HCT116 (cell line): ENCODE data around the gene FBXL15. TPM values are rescaled to one million over a fixed set of nuclear protein-coding genes. Genes with fewer than 3 reads are reported as not detected.

Experiments
- ATAC-seq: fragments of 200-7000 bp; cut with Tn5 transposase; 2 replicates; pipeline ENCODE4 v1.9.1; 2020; ENCODE audit warnings: mild to moderate bottlenecking, moderate library complexity
- BruUV-seq: library from RNA; stranded (reverse); fragments of 400-500 nt; replicated peaks from 2 replicates; lab custom pipeline; 2021; lab: Mats Ljungman, UMichigan
- CTCF ChIA-PET: fragments of 300-600 bp; sonication (Branson Sonifier 250); formaldehyde crosslinking; loops from one replicate; lab custom pipeline; 2021; ENCODE audit warnings: antibody characterized with exemption; lab: Charles Lee
- POLR2A ChIA-PET: fragments of 300-600, 350-600 bp; sonication (Branson Sonifier 250); formaldehyde crosslinking; loops from one replicate; lab custom pipeline; 2021; ENCODE audit warnings: antibody characterized with exemption; lab: Charles Lee
- RAD21 ChIA-PET, 2 experiments: fragments of 300-600 bp; sonication (Branson Sonifier 250); formaldehyde crosslinking; loops; one replicate each; lab custom pipeline; 2023; ENCODE audit warnings: low total read pairs in 2 of 2; ENCODE audit not compliant: uncharacterized antibody in 2 of 2, unreplicated experiment in 2 of 2, low non-redundant PET in 1 of 2; lab: Charles Lee
- DNase-seq: peaks from one replicate; pipeline ENCODE4 v3.0.0-alpha.2; 2010; ENCODE audit warnings: low read depth, low spot score
- H2AFZ ChIP-seq: fragments of 200-600 bp; shearing (Covaris generic), sonication (generic); 2 replicates; pipeline ENCODE4 v1.6.1; 2017; ENCODE audit warnings: low read depth, mixed run types, mixed read lengths, antibody characterized with exemption, low read length; ENCODE audit not compliant: poor library complexity, severe bottlenecking
- H3K27ac ChIP-seq: 2 replicates; pipeline ENCODE4 v1.5.1; 2012; ENCODE audit warnings: low read depth, low read length
- H3K27me3 ChIP-seq: fragments of 200-600 bp; sonication (generic); 2 replicates; pipeline ENCODE4 v1.6.1; 2016; ENCODE audit warnings: mixed run types, low read length, mixed read lengths; ENCODE audit not compliant: insufficient read depth
- H3K36me3 ChIP-seq, 2 experiments: fragments of 200-500 bp in 1 of 2; fragments of 200-600 bp in 1 of 2; sonication (Bioruptor generic) in 1 of 2; sonication (generic) in 1 of 2; 2 replicates each; pipeline versions ENCODE4 v1.5.1 to v1.6.1; 2014 to 2016; ENCODE audit warnings: low read length in 2 of 2, inconsistent platforms in 1 of 2, mixed read lengths in 1 of 2, mixed run types in 1 of 2; ENCODE audit not compliant: insufficient read depth in 2 of 2, control insufficient read depth in 1 of 2
- H3K4me1 ChIP-seq, 2 experiments: fragments of 200-600 bp in 1 of 2; sonication (generic) in 1 of 2; 2 replicates each; pipeline versions ENCODE4 v1.5.1 to v1.6.1; 2012 to 2017; ENCODE audit warnings: low read length in 2 of 2, inconsistent platforms in 1 of 2, mild to moderate bottlenecking in 1 of 2, mixed read lengths in 1 of 2, mixed run types in 1 of 2, moderate library complexity in 1 of 2; ENCODE audit not compliant: insufficient read depth in 2 of 2, control insufficient read depth in 1 of 2
- H3K4me2 ChIP-seq: fragments of 200-600 bp; sonication (generic); 2 replicates; pipeline ENCODE4 v1.6.1; 2017; ENCODE audit warnings: mixed run types, low read length, mixed read lengths
- H3K4me3 ChIP-seq, 2 experiments: fragments of 200-600 bp in 1 of 2; sonication (generic) in 1 of 2; replicated peaks in 1 of 2; 2 replicates each; pipeline ENCODE4 v1.5.1; 2011 to 2016; ENCODE audit warnings: low read length in 2 of 2, control low read depth in 1 of 2, low read depth in 1 of 2, mild to moderate bottlenecking in 1 of 2, mixed read lengths in 1 of 2, mixed run types in 1 of 2
- H3K79me2 ChIP-seq: fragments of 200-600 bp; sonication (generic); 2 replicates; pipeline ENCODE4 v1.6.1; 2017; ENCODE audit warnings: mild to moderate bottlenecking, mixed run types, low read length, moderate library complexity, mixed read lengths; ENCODE audit not compliant: insufficient read depth
- H3K9ac ChIP-seq: fragments of 200-600 bp; sonication (generic); 2 replicates; pipeline ENCODE4 v1.6.1; 2016; ENCODE audit warnings: low read length, mixed read lengths
- H3K9me2 ChIP-seq: fragments of 200-600 bp; sonication (generic), shearing (Covaris generic); 2 replicates; pipeline ENCODE4 v1.6.1; 2017; ENCODE audit warnings: mixed run types, mild to moderate bottlenecking, moderate library complexity; ENCODE audit not compliant: insufficient read depth
- H3K9me3 ChIP-seq, 2 experiments: fragments of 200-500 bp in 1 of 2; fragments of 200-600 bp in 1 of 2; sonication (Bioruptor generic) in 1 of 2; sonication (generic) in 1 of 2; 2 replicates each; pipeline ENCODE4 v1.6.1; 2014 to 2017; ENCODE audit warnings: low read length in 2 of 2, mixed read lengths in 2 of 2, inconsistent platforms in 1 of 2, low read depth in 1 of 2, mild to moderate bottlenecking in 1 of 2, mixed run types in 1 of 2, moderate library complexity in 1 of 2; ENCODE audit not compliant: control insufficient read depth in 1 of 2, insufficient read depth in 1 of 2
- H4K20me1 ChIP-seq: fragments of 200-600 bp; sonication (generic), shearing (Covaris generic); 2 replicates; pipeline ENCODE4 v1.6.1; 2017; ENCODE audit warnings: mixed run types, mild to moderate bottlenecking, moderate library complexity; ENCODE audit not compliant: insufficient read depth
- CTCF ChIP-seq, 3 experiments: fragments of 200-600 bp in 1 of 3; sonication (generic) in 1 of 3; IDR thresholded peaks in 2 of 3; conservative IDR thresholded peaks in 1 of 3; 2 replicates each; pipeline ENCODE4 v1.5.1; 2012 to 2017; ENCODE audit warnings: low read depth in 2 of 3, low read length in 2 of 3, antibody characterized with exemption in 1 of 3, borderline replicate concordance in 1 of 3, control low read depth in 1 of 3, mild to moderate bottlenecking in 1 of 3, mixed read lengths in 1 of 3, mixed run types in 1 of 3, moderate library complexity in 1 of 3; ENCODE audit not compliant: insufficient read depth in 1 of 3
- REST ChIP-seq: IDR thresholded peaks from 2 replicates; pipeline ENCODE4 v1.6.1; 2012; ENCODE audit warnings: low read depth
- ZFX ChIP-seq: fragments of 450-650 bp; IDR thresholded peaks from 2 replicates; pipeline ENCODE4 v1.6.1; 2017
- ZNF274 ChIP-seq: fragments of 200-500 bp; sonication (Bioruptor generic); IDR thresholded peaks from 2 replicates; pipeline ENCODE4 v1.6.1; 2014; ENCODE audit warnings: mild to moderate bottlenecking, low read depth, low read length, inconsistent platforms
- intact Hi-C: fragments of 100-400 bp; cut with micrococcal nuclease; formaldehyde crosslinking; loops from 2 replicates; pipeline ENCODE4 v1.10.0; 2022
- total RNA-seq: library from RNA; stranded (reverse); gene quantifications from one replicate; pipeline ENCODE4 v1.2.1, GENCODE V29; 2021; ENCODE audit not compliant: unreplicated experiment

Gene FBXL15
- total RNA-seq, 1 experiment from 2014 or later = 21.1 TPM

DNA sequence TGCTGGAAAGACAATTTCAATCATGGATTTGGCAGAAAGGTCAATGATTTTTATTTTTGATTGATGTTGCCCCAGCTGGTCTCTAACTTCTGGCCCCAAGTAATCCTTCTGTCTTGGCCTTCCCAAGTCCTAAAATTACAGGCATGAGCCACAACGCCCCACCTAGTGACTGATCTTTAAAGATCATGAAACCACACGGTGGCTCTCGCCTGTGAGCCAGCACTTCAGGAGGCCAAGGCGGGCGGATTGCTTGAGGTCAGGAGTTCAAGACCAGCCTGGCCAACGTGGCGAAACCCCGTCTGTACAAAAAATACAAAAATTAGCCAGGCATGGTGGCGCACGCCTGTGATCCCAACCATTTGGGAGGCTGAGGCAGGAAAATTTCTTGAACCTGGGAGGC, 43.3 kb downstream of the FBXL15 start:
- Histone ChIP-seq H3K27me3 (no peaks in the 10 kb centered on the region), H2AFZ (no peak overlapping the region), H3K4me3 (peak overlapping the region; percentile 31 to 72), H3K4me2 (peak overlapping the region; percentile 93), H3K9me3 (no peaks in the 10 kb centered on the region), H3K4me1 (peaks cover 35 to 49% of the 10 kb centered on the region in 2 experiments)
- peak; percentile 18; the same call in 1 of the 2 replicates for ATAC-seq
- ChIA-PET RAD21 (interaction anchor here in 1 of 2 experiments (0.6 kb wide), 1 partner anchor 11 kb away, joined by 3 read pairs; no protein-coding TSS in a partner anchor), CTCF (interaction anchor here (0.7 to 1.4 kb wide), 2 partner anchors 59 to 120 kb away, joined by 3 read pairs; no protein-coding TSS in a partner anchor), POLR2A (interaction anchor here (0.9 kb wide), 1 partner anchor 14 kb away, joined by 3 read pairs; no protein-coding TSS in a partner anchor)
- no peak for DNase-seq
- intact Hi-C loops = loop anchor here (5.0 kb wide), 2 partner anchors 42 to 232 kb away; partner anchors contain the start of gene FBXL15
- TSS peak; percentile 28 for BruUV-seq
- TF ChIP-seq REST (no peak), CTCF (IDR thresholded peaks at IDR 0.05 in 2 of 3, conservative IDR thresholded peaks at IDR 0.05 in 1 of 3; ENCODE audit: borderline replicate concordance in 1 of 3, insufficient read depth in 1 of 3, low read depth in 2 of 3, low read length in 2 of 3) (peak in 1 of 3 experiments; percentile 17; a peak in 2 of 6 replicates), ZNF274 (no peak), ZFX (no peak)
- TF ChIP-seq, all 23 proteins: peak for 1
- peaks cover 38% of the 10 kb centered on the region; the same call in 1 of the 2 replicates for H3K79me2 ChIP-seq
- peak overlapping the region; percentile 59 for H3K27ac ChIP-seq
- H4K20me1 ChIP-seq = no peaks in the 10 kb centered on the region
- peak overlapping the region; percentile 84 for H3K9ac ChIP-seq
- H3K36me3 ChIP-seq = no peaks in the 10 kb centered on the region; a peak in 1 of 4 replicates
- H3K9me2 ChIP-seq = no peaks in the 10 kb centered on the region
